K562 (cell line): ENCODE results near the gene POFUT2. TPM values are rescaled to one million over a fixed set of nuclear protein-coding genes. Genes with fewer than 3 reads are reported as not detected.

Experiments
- ATAC-seq: fragments of 200-7000 bp; cut with Tn5 transposase; 3 replicates; pipeline ENCODE4 v1.9.1; 2020; ENCODE audit warnings: moderate library complexity
- BruUV-seq: library from RNA; stranded (reverse); fragments of 400-500 nt; replicated peaks from 2 replicates; lab custom pipeline; 2021; lab: Mats Ljungman, UMichigan
- CTCF ChIA-PET: fragments of 300-600 bp; formaldehyde crosslinking; extraction: SDS; loops from one replicate; lab custom pipeline; 2021; ENCODE audit warnings: low intra/inter-chr PET ratio; lab: Yijun Ruan, JAX
- POLR2A ChIA-PET: fragments of 300-600, 350-650 bp; sonication (Branson Sonifier 250); formaldehyde crosslinking; extraction: SDS; loops from one replicate; lab custom pipeline; 2021; ENCODE audit warnings: antibody characterized with exemption, inconsistent platforms; lab: Yijun Ruan, JAX
- DNase-seq, 4 experiments: peaks; one replicate each; pipeline versions ENCODE4 v3.0.0 to v3.0.0-alpha.2; 2011 to 2018; ENCODE audit warnings: low spot score in 3 of 4, mixed read lengths in 3 of 4; ENCODE audit errors: extremely low read depth in 1 of 4
- FAIRE-seq: peaks from 2 replicates; lab custom pipeline; 2011; peaks lifted over from hg19 to GRCh38; lab: Jason Lieb, UNC
- H2AFZ ChIP-seq: 2 replicates; pipeline ENCODE4 v1.6.0; 2011; ENCODE audit warnings: low read depth, low read length, control low read depth, inconsistent platforms
- H3K27ac ChIP-seq: fragments of 200-600 bp; 3 replicates; pipeline ENCODE4 v1.8.0; 2011; ENCODE audit warnings: low read depth, mild to moderate bottlenecking, control low read depth, inconsistent platforms, low read length, moderate library complexity, mixed read lengths; ENCODE audit errors: extremely low read depth
- H3K27me3 ChIP-seq, 2 experiments: fragments of 300-600 bp in 1 of 2; 2 replicates in 1 of 2; 3 replicates in 1 of 2; pipeline versions ENCODE4 v1.6.0 to v1.8.0; 2011; ENCODE audit warnings: inconsistent platforms in 2 of 2, low read length in 2 of 2, mild to moderate bottlenecking in 1 of 2, mixed read lengths in 1 of 2, moderate library complexity in 1 of 2; ENCODE audit not compliant: control insufficient read depth in 2 of 2, insufficient read depth in 2 of 2
- H3K36me3 ChIP-seq: fragments of 300-600 bp; 3 replicates; pipeline ENCODE4 v1.8.0; 2011; ENCODE audit warnings: mild to moderate bottlenecking, low read length, inconsistent platforms; ENCODE audit not compliant: control insufficient read depth, insufficient read depth
- H3K4me1 ChIP-seq, 2 experiments: fragments of 200-600 bp in 1 of 2; replicated peaks in 1 of 2; 2 replicates in 1 of 2; 3 replicates in 1 of 2; pipeline versions ENCODE4 v1.5.1 to v1.8.0; 2011; ENCODE audit warnings: inconsistent platforms in 2 of 2, low read length in 2 of 2, mild to moderate bottlenecking in 1 of 2, mixed read lengths in 1 of 2, moderate library complexity in 1 of 2; ENCODE audit not compliant: control insufficient read depth in 2 of 2, insufficient read depth in 2 of 2
- H3K4me2 ChIP-seq: 2 replicates; pipeline ENCODE4 v1.6.1; 2011; ENCODE audit warnings: low read length, control low read depth, inconsistent platforms, mixed read lengths; ENCODE audit not compliant: insufficient read depth
- H3K4me3 ChIP-seq: fragments of 200-600 bp; sonication (generic), shearing (Covaris generic); 2 replicates; pipeline ENCODE4 v1.5.1; 2016; ENCODE audit warnings: control low read depth, inconsistent platforms
- H3K79me2 ChIP-seq: fragments of 200-600 bp; 3 replicates; pipeline ENCODE4 v1.8.0; 2011; ENCODE audit warnings: low read length, inconsistent platforms; ENCODE audit not compliant: control insufficient read depth, insufficient read depth
- H3K9ac ChIP-seq, 2 experiments: 2 replicates each; pipeline versions ENCODE4 v1.6.0 to v1.6.1; 2011; ENCODE audit warnings: low read depth in 2 of 2, low read length in 2 of 2, control low read depth in 1 of 2, inconsistent platforms in 1 of 2, mild to moderate bottlenecking in 1 of 2, mixed read lengths in 1 of 2; ENCODE audit not compliant: insufficient read depth in 1 of 2
- H3K9me1 ChIP-seq: one replicate; pipeline ENCODE4 v1.6.0; 2011; ENCODE audit warnings: inconsistent platforms, mild to moderate bottlenecking, low read length, moderate library complexity; ENCODE audit not compliant: control insufficient read depth, insufficient read depth
- H3K9me3 ChIP-seq: replicated peaks from 2 replicates; pipeline ENCODE4 v1.5.1; 2011; ENCODE audit warnings: low read depth, low read length, inconsistent platforms; ENCODE audit not compliant: control insufficient read depth, insufficient read depth
- H4K20me1 ChIP-seq: replicated peaks from 2 replicates; pipeline ENCODE4 v1.6.1; 2011; ENCODE audit warnings: low read length, inconsistent platforms, mixed read lengths; ENCODE audit not compliant: control insufficient read depth, insufficient read depth
- CREB1 ChIP-seq, 2 experiments: sonication (generic) in 1 of 2; formaldehyde crosslinking in 1 of 2; IDR thresholded peaks; 2 replicates each; pipeline versions ENCODE4 v1.6.1 to v1.8.0; 2012 to 2022; ENCODE audit warnings: inconsistent platforms in 1 of 2, mild to moderate bottlenecking in 1 of 2, missing genetic modification reagents in 1 of 2, moderate library complexity in 1 of 2
- PRMT5 ChIP-seq: sonication (generic); formaldehyde crosslinking; IDR thresholded peaks from 2 replicates; pipeline ENCODE4 v1.5.0; 2020; ENCODE audit warnings: missing genetic modification reagents
- RBFOX2 ChIP-seq: fragments of 200-400 bp; formaldehyde crosslinking; IDR thresholded peaks from 2 replicates; pipeline ENCODE4 v1.6.1; 2017; ENCODE audit warnings: low read depth, mild to moderate bottlenecking, low read length, moderate library complexity
- WGBS: fragments of 100-300 bp; shearing (Covaris generic); methylation state at CpG from one replicate; pipeline ENCODE4 v1.1.6; 2016; ENCODE audit warnings: low coverage, mixed read lengths; ENCODE audit not compliant: insufficient coverage; ENCODE audit errors: missing lambda C conversion rate; 5-methylcytosine and 5-hydroxymethylcytosine counted together
- in situ Hi-C: fragments of 300-500 bp; cut with MboI; formaldehyde crosslinking; loops from 4 replicates; pipeline ENCODE4 v1.15.0; 2018; ENCODE audit warnings: inconsistent platforms, mixed read lengths
- intact Hi-C: fragments of 100-400 bp; cut with micrococcal nuclease; formaldehyde crosslinking; loops from 2 replicates; pipeline ENCODE4 v1.14.2; 2022
- polyA plus RNA-seq, 8 experiments: library from polyadenylated mRNA; depleted of rRNA in 4 of 8; stranded (reverse) in 5 of 8; unstranded in 3 of 8; fragments of >200 nt; fragmentation: Nextera tagmentation in 2 of 8; fragmentation: Illumina TruSeq in 1 of 8; extraction: Ambion mirVana in 2 of 8; extraction: Trizol in 1 of 8; gene quantifications; 2 replicates each; pipeline versions ENCODE4 v1.2.1 to v1.2.3, GENCODE V29; 2011 to 2014; ENCODE audit warnings: inconsistent platforms in 1 of 8, missing spikeins in 1 of 8
- total RNA-seq, 7 experiments: library from RNA; depleted of rRNA in 6 of 7; stranded (reverse); fragments of >200 nt in 6 of 7; fragmentation: Illumina TruSeq in 2 of 7; extraction: Trizol in 2 of 7; gene quantifications; 2 replicates each; pipeline versions ENCODE4 v1.2.1 to v1.2.3, GENCODE V29; 2011 to 2021; ENCODE audit warnings: low replicate concordance in 1 of 7

POFUT2 gene
- total and polyA plus RNA-seq, 9 of the 15 experiments (the other 6 are each of a cell fraction or from before 2014, with no cell fraction given), result 1.1 to 24.2 (median 11.0) TPM

GRCh38 chr21:45281411-45282282, 6.0 kb downstream of the POFUT2 start:
- peaks cover 2 to 20% of the 10 kb centered on the region in 2 experiments; a peak in 4 of 5 replicates for H3K4me1 ChIP-seq
- ATAC-seq (no peak), DNase-seq (no peak), FAIRE-seq (no peak)
- no TSS peak for BruUV-seq
- 93% methylated on average over 23 of the region's 32 CpGs for WGBS
- no peak overlapping the region for H2AFZ ChIP-seq
- POLR2A ChIA-PET, result interaction anchor here (0.6 to 1.1 kb wide), 6 partner anchors 8 to 143 kb away, joined by 3 to 4 read pairs (median 3); no protein-coding TSS in a partner anchor
- H3K27me3 ChIP-seq, result no peaks in the 10 kb centered on the region
- H3K9me1 ChIP-seq, result peaks cover 9% of the 10 kb centered on the region
- H3K9me3 ChIP-seq, result no peaks in the 10 kb centered on the region
- no peak overlapping the region for H3K27ac ChIP-seq
- H3K4me2 ChIP-seq, result no peak overlapping the region
- CTCF ChIA-PET, result no interaction called here
- 0 out of 2 replicates have a peak, but pooled peaks cover 4% of the 10 kb centered on the region for H4K20me1 ChIP-seq
- peaks cover 4% of the 10 kb centered on the region; the same call in 2 of the 3 replicates for H3K79me2 ChIP-seq
- no peak overlapping the region for H3K4me3 ChIP-seq
- H3K36me3 ChIP-seq, result peaks cover 80% of the 10 kb centered on the region
- intact Hi-C loops, result no loop called here
- TF ChIP-seq PRMT5 (CRISPR knock-in tag) (no peak), RBFOX2 (peak; percentile 46; the same call in 1 of the 2 replicates), CREB1 (IDR thresholded peaks at IDR 0.05) (no peak), CREB1 (CRISPR knock-in tag; IDR thresholded peaks at IDR 0.05) (no peak)
- H3K9ac ChIP-seq, result peak overlapping the region in 1 of 2 experiments; percentile 45; a peak in 1 of 4 replicates
- in situ Hi-C loops, result no loop called here
